Measurements from ENCODE around the gene TEX2.

- TF ChIP-seq, protein P1, sequence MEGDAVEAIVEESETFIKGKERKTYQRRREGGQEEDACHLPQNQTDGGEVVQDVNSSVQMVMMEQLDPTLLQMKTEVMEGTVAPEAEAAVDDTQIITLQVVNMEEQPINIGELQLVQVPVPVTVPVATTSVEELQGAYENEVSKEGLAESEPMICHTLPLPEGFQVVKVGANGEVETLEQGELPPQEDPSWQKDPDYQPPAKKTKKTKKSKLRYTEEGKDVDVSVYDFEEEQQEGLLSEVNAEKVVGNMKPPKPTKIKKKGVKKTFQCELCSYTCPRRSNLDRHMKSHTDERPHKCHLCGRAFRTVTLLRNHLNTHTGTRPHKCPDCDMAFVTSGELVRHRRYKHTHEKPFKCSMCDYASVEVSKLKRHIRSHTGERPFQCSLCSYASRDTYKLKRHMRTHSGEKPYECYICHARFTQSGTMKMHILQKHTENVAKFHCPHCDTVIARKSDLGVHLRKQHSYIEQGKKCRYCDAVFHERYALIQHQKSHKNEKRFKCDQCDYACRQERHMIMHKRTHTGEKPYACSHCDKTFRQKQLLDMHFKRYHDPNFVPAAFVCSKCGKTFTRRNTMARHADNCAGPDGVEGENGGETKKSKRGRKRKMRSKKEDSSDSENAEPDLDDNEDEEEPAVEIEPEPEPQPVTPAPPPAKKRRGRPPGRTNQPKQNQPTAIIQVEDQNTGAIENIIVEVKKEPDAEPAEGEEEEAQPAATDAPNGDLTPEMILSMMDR (IDR thresholded peaks at IDR 0.05; ENCODE audit: low read depth, low read length) = no peak
- no peak for TF ChIP-seq EZH2phosphoT487 (IDR thresholded peaks at IDR 0.05; ENCODE audit: low read depth)
Observed at GRCh38 chr17:64174686-64175456, 88.2 kb downstream of the TEX2 start.

All from OCI-LY3 (cell line).